ENCODE measurements around the gene TNRC6A.

Gene TNRC6A

GRCh38 chr16:24773771-24774427 is 44.4 kb downstream of the TNRC6A start:
- Histone ChIP-seq H3F3A (ENCODE audit: insufficient read depth) (0 out of 2 replicates have a peak, but pooled peaks cover 2% of the 10 kb centered on the region), H4K20me1 (ENCODE audit: low read depth, low read length) (peaks cover 3% of the 10 kb centered on the region; the same call in 1 of the 2 replicates)
- TF ChIP-seq CTCF (IDR thresholded peaks at IDR 0.05; ENCODE audit: insufficient read depth, low read length, poor library complexity, severe bottlenecking): no peak
- TF ChIP-seq EZH2phosphoT487 (conservative IDR thresholded peaks at IDR 0.05; ENCODE audit: low read length): no peak

GRCh38 chr16:24774510-24774909 is 45.1 kb downstream of the TNRC6A start:
- Histone ChIP-seq H3K27me3 (ENCODE audit: low read length) (no peaks in the 10 kb centered on the region), H3K27ac (ENCODE audit: low read depth, low read length) (no peak overlapping the region), H3K36me3 (ENCODE audit: low read length) (peaks cover 6% of the 10 kb centered on the region; the same call in 1 of the 2 replicates), H3K9me3 (ENCODE audit: insufficient read depth, low read length) (no peaks in the 10 kb centered on the region), H3K79me2 (ENCODE audit: insufficient read depth, low read length) (peaks cover 29% of the 10 kb centered on the region), H4K20me1 (ENCODE audit: low read depth, low read length) (peaks cover 3% of the 10 kb centered on the region; the same call in 1 of the 2 replicates), H3K4me2 (ENCODE audit: low read depth, low read length, poor library complexity, severe bottlenecking) (no peak overlapping the region), H3K9ac (ENCODE audit: low read length) (no peak overlapping the region), H3K9me2 (replicated peaks; ENCODE audit: insufficient read depth, low read length) (no peaks in the 10 kb centered on the region), H3K4me3 (ENCODE audit: insufficient read depth, low read length, poor library complexity, severe bottlenecking) (no peak overlapping the region), H2AFZ (ENCODE audit: low read depth, low read length, severe bottlenecking) (no peak overlapping the region), H3F3A (ENCODE audit: insufficient read depth) (no peaks in the 10 kb centered on the region)
- TF ChIP-seq CTCF (IDR thresholded peaks at IDR 0.05; ENCODE audit: insufficient read depth, low read length, poor library complexity, severe bottlenecking) (no peak), EZH2phosphoT487 (conservative IDR thresholded peaks at IDR 0.05; ENCODE audit: low read length) (no peak)

More at GRCh38 chr16:24773771-24774427, 44.4 kb downstream of the TNRC6A start:
- Histone ChIP-seq H3K79me2 (ENCODE audit: insufficient read depth, low read length) (peaks cover 29% of the 10 kb centered on the region), H3K4me3 (ENCODE audit: insufficient read depth, low read length, poor library complexity, severe bottlenecking) (no peak overlapping the region), H3K4me2 (ENCODE audit: low read depth, low read length, poor library complexity, severe bottlenecking) (no peak overlapping the region), H3K27ac (ENCODE audit: low read depth, low read length) (no peak overlapping the region), H3K9me3 (ENCODE audit: insufficient read depth, low read length) (no peaks in the 10 kb centered on the region), H3K9ac (ENCODE audit: low read length) (no peak overlapping the region), H2AFZ (ENCODE audit: low read depth, low read length, severe bottlenecking) (no peak overlapping the region), H3K36me3 (ENCODE audit: low read length) (peaks cover 6% of the 10 kb centered on the region; the same call in 1 of the 2 replicates), H3K9me2 (replicated peaks; ENCODE audit: insufficient read depth, low read length) (no peaks in the 10 kb centered on the region), H3K27me3 (ENCODE audit: low read length) (no peaks in the 10 kb centered on the region)

- H3K27ac ChIP-seq (ENCODE audit: low read depth, low read length): no peak overlapping the region
- no peaks in the 10 kb centered on the region for H3K9me3 ChIP-seq (ENCODE audit: insufficient read depth, low read length)
- H3K9me2 ChIP-seq (replicated peaks; ENCODE audit: insufficient read depth, low read length): no peaks in the 10 kb centered on the region
- peaks cover 3% of the 10 kb centered on the region; the same call in 1 of the 2 replicates for H4K20me1 ChIP-seq (ENCODE audit: low read depth, low read length)
- H3K9ac ChIP-seq (ENCODE audit: low read length): no peak overlapping the region
- H3F3A ChIP-seq (ENCODE audit: insufficient read depth): no peaks in the 10 kb centered on the region
- peaks cover 22% of the 10 kb centered on the region for H3K79me2 ChIP-seq (ENCODE audit: insufficient read depth, low read length)
- H3K4me3 ChIP-seq (ENCODE audit: insufficient read depth, low read length, poor library complexity, severe bottlenecking): no peak overlapping the region
- peaks cover 6% of the 10 kb centered on the region; the same call in 1 of the 2 replicates for H3K36me3 ChIP-seq (ENCODE audit: low read length)
- TF ChIP-seq EZH2phosphoT487 (conservative IDR thresholded peaks at IDR 0.05; ENCODE audit: low read length) (no peak), CTCF (IDR thresholded peaks at IDR 0.05; ENCODE audit: insufficient read depth, low read length, poor library complexity, severe bottlenecking) (no peak)
- H3K27me3 ChIP-seq (ENCODE audit: low read length): no peaks in the 10 kb centered on the region
- H3K4me2 ChIP-seq (ENCODE audit: low read depth, low read length, poor library complexity, severe bottlenecking): no peak overlapping the region
- H2AFZ ChIP-seq (ENCODE audit: low read depth, low read length, severe bottlenecking): no peak overlapping the region
Observed at GRCh38 chr16:24775455-24775854, 46.0 kb downstream of the TNRC6A start.

Data from SU-DHL-6 (cell line).